Stimulated activated CD4-positive, alpha-beta T cell treated with anti-CD3 and anti-CD28 coated beads, Interleukin-1b, Interleukin-23, amount 100 ng/mL, for 24 hours (primary cell): ENCODE data around the gene TH.

ENCODE experiments used
- DNase-seq, 4 experiments: peaks; one replicate each; pipeline ENCODE4 v3.0.0-alpha.2; 2020; ENCODE audit warnings: low read depth in 4 of 4, low spot score in 1 of 4

The TH gene

GRCh38 chr11:2114430-2115241 lies 57.0 kb downstream of the TH start:
- no peak for DNase-seq
